NCI-H748 (cell line): ENCODE data around the gene MYEF2.

ENCODE experiments used
- DNase-seq: peaks from one replicate; lab custom pipeline; 2025; ENCODE audit not compliant: unreplicated experiment; lab: John Stamatoyannopoulos, UW

The MYEF2 gene

GRCh38 chr15:48177766-48178647 is at the start of gene MYEF2:
Gene MYEF2 (minus strand): TSS chr15:48178295. CDS start chr15:48178237, 58 bp downstream.
- DNase-seq, result peak; percentile 90

- no peak for DNase-seq
Observed at GRCh38 chr15:48225771-48226170, 47.7 kb upstream of the MYEF2 start.

- DNase-seq, result no peak
Observed at GRCh38 chr15:48222627-48223026, 44.5 kb upstream of the MYEF2 start.

GRCh38 chr15:48221885-48222284 is 43.8 kb upstream of the MYEF2 start:
- DNase-seq, result peak; percentile 70

- no peak for DNase-seq
Observed at GRCh38 chr15:48221261-48221660, 43.2 kb upstream of the MYEF2 start.

- DNase-seq, result no peak
Observed at GRCh38 chr15:48205981-48206380, 27.9 kb upstream of the MYEF2 start, which contains the start of gene SLC12A1. Gene SLC12A1 (plus strand): TSS chr15:48206302. CDS start chr15:48207720, 1,418 bp downstream.

GRCh38 chr15:48202068-48202467 is 24.0 kb upstream of the MYEF2 start:
- DNase-seq, result no peak

- peak; percentile 87 for DNase-seq
Observed at GRCh38 chr15:48191574-48192225, 13.6 kb upstream of the MYEF2 start, which contains the start of gene CTXN2. Gene CTXN2 (plus strand): TSS chr15:48191665. CDS start chr15:48201301, 9,636 bp downstream.

- peak; percentile 46 for DNase-seq
Observed at GRCh38 chr15:48190932-48191573, 13.0 kb upstream of the MYEF2 start.

- DNase-seq, result no peak
Observed at GRCh38 chr15:48186271-48186670, 8.2 kb upstream of the MYEF2 start.

- no peak for DNase-seq
Observed at GRCh38 chr15:48185529-48185928, 7.4 kb upstream of the MYEF2 start.

GRCh38 chr15:48182749-48183148 is 4.7 kb upstream of the MYEF2 start:
- DNase-seq, result no peak

- no peak for DNase-seq
Observed at GRCh38 chr15:48178648-48178931, 495 bp upstream of the MYEF2 start.

- DNase-seq, result peak; percentile 63
Observed at GRCh38 chr15:48177383-48177765, 721 bp downstream of the MYEF2 start.

- no peak for DNase-seq
Observed at GRCh38 chr15:48176957-48177356, 1.1 kb downstream of the MYEF2 start.

GRCh38 chr15:48176112-48176511 is 2.0 kb downstream of the MYEF2 start:
- DNase-seq, result no peak

GRCh38 chr15:48175126-48175525 is 3.0 kb downstream of the MYEF2 start:
- no peak for DNase-seq

- peak; percentile 39 for DNase-seq
Observed at GRCh38 chr15:48170981-48171380, 7.1 kb downstream of the MYEF2 start.

GRCh38 chr15:48168616-48169015 is 9.5 kb downstream of the MYEF2 start:
- no peak for DNase-seq

GRCh38 chr15:48153526-48153925 is 24.6 kb downstream of the MYEF2 start:
- no peak for DNase-seq

- DNase-seq, result no peak
Observed at GRCh38 chr15:48149858-48150257, 28.2 kb downstream of the MYEF2 start.

GRCh38 chr15:48147358-48147757 is 30.7 kb downstream of the MYEF2 start:
- DNase-seq, result no peak
